ENCODE results near the gene ANKRD55.

- TF ChIP-seq CTCF (IDR thresholded peaks at IDR 0.05) (no peak), EZH2 (IDR thresholded peaks at IDR 0.05; ENCODE audit: borderline replicate concordance, insufficient read depth, low read depth, low read length, poor library complexity, severe bottlenecking) (no peak)
Measured at GRCh38 chr5:56147106-56147505, 86.0 kb downstream of the ANKRD55 start.

Data from B cell (primary cell).